ENCODE data around the gene ADRA2B.

- no peak for TF ChIP-seq EZH2phosphoT487 (IDR thresholded peaks at IDR 0.05; ENCODE audit: insufficient read depth, low read depth)
- TF ChIP-seq EZH2 (IDR thresholded peaks at IDR 0.05; ENCODE audit: insufficient read depth, poor library complexity, severe bottlenecking), result no peak
Observed at GRCh38 chr2:96143231-96143847, 27.0 kb upstream of the ADRA2B start.
